Bronchial epithelial cell (primary cell): ENCODE measurements around the gene HDAC4. TPM values are rescaled to one million over a fixed set of nuclear protein-coding genes. Genes with fewer than 3 reads are reported as not detected.

Source experiments
- DNase-seq: peaks from one replicate; pipeline ENCODE4 v3.0.0-alpha.2; 2010; ENCODE audit warnings: low read depth
- FAIRE-seq: peaks from 2 replicates; lab custom pipeline; 2011; peaks lifted over from hg19 to GRCh38; lab: Jason Lieb, UNC
- H3K27me3 ChIP-seq: 2 replicates; pipeline ENCODE4 v1.5.1; 2011; ENCODE audit warnings: low read length; ENCODE audit not compliant: control insufficient read depth, insufficient read depth
- H3K36me3 ChIP-seq: 2 replicates; pipeline ENCODE4 v1.5.1; 2011; ENCODE audit warnings: low read length; ENCODE audit not compliant: control insufficient read depth, insufficient read depth
- H3K4me3 ChIP-seq: 2 replicates; pipeline ENCODE4 v1.5.1; 2011; ENCODE audit warnings: mild to moderate bottlenecking, low read depth, low read length, control low read depth
- total RNA-seq: library from RNA; depleted of rRNA; stranded (reverse); fragments of >200 nt; gene quantifications from 2 replicates; pipeline ENCODE4 v1.2.1, GENCODE V29; 2014
- TF ChIP-seq, protein P1 (sequence below): IDR thresholded peaks from 2 replicates; pipeline ENCODE4 v1.5.1; 2011; ENCODE audit warnings: mild to moderate bottlenecking, moderate library complexity, low read length, control low read depth, inconsistent platforms; ENCODE audit not compliant: insufficient read depth, severe bottlenecking

Gene HDAC4
- total RNA-seq, 1 donor from 2014 or later = 5.3 TPM

DNA sequence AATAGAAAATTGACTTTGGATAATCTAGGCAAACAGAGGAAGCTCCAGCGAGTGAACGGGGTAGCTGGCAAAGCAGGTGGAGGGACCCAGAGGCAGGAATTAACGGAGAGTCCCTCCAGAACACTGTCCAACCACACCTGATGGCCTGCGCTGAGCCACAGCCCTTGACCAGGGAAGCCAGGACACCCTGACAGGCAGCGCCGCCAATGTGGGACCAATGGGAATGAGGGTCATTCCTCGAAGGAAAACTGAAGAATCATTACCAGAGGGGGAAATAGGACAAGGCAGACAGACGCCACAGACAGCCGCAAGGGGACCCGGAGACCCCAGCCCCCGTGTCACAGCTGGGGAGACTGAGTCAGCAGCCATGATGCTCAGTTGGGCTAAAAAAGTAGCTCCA, 40.8 kb downstream of the HDAC4 start:
- DNase-seq (no peak), FAIRE-seq (no peak)
- Histone ChIP-seq H3K4me3 (no peak overlapping the region), H3K36me3 (no peaks in the 10 kb centered on the region), H3K27me3 (no peaks in the 10 kb centered on the region)
- TF ChIP-seq, protein P1, sequence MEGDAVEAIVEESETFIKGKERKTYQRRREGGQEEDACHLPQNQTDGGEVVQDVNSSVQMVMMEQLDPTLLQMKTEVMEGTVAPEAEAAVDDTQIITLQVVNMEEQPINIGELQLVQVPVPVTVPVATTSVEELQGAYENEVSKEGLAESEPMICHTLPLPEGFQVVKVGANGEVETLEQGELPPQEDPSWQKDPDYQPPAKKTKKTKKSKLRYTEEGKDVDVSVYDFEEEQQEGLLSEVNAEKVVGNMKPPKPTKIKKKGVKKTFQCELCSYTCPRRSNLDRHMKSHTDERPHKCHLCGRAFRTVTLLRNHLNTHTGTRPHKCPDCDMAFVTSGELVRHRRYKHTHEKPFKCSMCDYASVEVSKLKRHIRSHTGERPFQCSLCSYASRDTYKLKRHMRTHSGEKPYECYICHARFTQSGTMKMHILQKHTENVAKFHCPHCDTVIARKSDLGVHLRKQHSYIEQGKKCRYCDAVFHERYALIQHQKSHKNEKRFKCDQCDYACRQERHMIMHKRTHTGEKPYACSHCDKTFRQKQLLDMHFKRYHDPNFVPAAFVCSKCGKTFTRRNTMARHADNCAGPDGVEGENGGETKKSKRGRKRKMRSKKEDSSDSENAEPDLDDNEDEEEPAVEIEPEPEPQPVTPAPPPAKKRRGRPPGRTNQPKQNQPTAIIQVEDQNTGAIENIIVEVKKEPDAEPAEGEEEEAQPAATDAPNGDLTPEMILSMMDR = no peak

DNA sequence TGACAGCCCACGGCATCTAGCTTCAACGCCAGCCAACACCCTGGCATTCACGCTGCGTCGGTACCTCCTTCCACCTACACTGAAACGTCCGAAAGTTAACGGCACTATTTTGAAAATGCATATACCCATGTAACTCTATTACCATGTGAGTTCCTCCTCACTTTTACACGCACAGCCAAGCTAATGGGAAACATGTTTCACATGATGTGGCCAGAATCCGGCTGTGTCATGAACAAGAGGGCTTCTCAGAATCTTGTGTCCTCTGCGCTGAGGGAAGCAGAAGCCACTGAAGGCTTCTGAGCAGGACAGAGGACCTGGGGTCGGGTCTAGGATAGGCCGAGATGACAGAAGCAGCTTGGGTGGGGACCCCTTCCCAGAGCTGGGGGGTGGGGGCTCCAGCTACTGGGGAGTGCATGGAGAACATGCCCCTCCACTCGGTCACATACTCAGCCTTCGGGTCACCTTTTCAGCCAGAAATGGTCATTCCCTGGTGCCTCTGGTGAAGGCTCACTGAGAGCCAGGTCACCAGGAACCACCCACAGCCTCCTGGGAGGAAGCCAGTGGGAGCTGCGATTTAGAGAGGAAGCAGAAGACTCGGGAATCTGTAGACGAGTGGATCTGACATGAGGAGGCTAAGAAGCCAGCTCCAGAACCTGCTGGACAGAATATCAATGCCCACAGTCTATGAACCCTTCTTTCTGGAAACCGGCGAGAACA, 41.5 kb downstream of the HDAC4 start:
- FAIRE-seq = no peak
- no peak for DNase-seq
- H3K27me3 ChIP-seq = no peaks in the 10 kb centered on the region
- H3K4me3 ChIP-seq = no peak overlapping the region
- H3K36me3 ChIP-seq = no peaks in the 10 kb centered on the region
- TF ChIP-seq, protein P1 = no peak

DNA sequence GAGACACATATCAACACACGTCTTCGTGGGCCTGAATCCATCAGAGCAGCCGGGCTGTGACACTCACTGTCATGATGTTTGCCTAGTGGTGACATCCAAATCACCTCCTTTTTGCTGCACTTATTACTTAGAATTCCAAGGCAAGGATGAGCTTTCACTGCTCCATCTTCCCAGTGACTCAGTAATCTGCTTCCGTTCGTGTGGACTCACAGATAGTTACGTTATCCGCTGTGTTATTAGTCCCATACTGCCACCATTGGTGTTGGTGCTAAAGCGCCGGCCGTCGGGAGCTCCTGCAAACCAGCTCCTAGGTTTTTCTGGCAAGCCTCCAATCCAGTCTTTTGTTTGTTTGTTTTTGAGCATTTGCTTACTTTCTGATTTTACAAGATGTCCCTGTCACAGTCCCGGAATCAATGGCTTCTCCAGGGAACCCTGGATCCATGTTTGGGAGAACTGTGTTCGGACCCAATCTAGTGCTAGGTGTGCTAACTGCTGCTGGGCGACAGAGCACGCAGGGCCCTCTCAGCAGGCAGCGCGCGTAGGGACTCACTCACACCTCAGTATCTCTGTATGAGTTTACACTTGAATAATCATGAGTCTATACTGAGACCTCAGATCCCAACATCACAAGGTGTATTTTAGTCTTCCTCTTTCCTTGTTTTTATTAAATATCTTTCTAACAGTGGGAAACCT, 42.6 kb downstream of the HDAC4 start:
- Histone ChIP-seq H3K36me3 (no peaks in the 10 kb centered on the region), H3K4me3 (no peak overlapping the region), H3K27me3 (no peaks in the 10 kb centered on the region)
- no peak for DNase-seq
- TF ChIP-seq, protein P1 = no peak
- FAIRE-seq = peak; percentile 36

DNA sequence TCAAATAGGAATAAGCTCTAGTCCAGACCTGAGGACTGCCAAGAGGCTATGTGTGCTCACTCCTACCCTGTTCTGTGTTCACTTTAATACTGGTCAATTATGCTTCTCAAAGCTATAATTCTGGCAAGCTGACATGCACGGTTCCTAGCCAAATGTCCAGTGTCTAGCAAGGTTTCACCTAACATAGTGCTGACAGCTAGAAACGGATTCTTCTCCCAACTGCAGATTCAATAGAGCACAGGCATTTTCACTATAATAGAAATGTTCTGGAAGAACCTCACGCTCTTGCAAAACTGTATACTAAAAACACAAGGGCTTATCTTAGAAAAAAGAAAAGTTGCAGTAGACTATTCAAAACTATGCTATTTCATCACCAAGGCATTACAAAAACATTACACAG, 45.1 kb downstream of the HDAC4 start:
- Histone ChIP-seq H3K36me3 (no peaks in the 10 kb centered on the region), H3K27me3 (no peaks in the 10 kb centered on the region), H3K4me3 (no peak overlapping the region)
- TF ChIP-seq, protein P1 = no peak
- FAIRE-seq (no peak), DNase-seq (no peak)

DNA sequence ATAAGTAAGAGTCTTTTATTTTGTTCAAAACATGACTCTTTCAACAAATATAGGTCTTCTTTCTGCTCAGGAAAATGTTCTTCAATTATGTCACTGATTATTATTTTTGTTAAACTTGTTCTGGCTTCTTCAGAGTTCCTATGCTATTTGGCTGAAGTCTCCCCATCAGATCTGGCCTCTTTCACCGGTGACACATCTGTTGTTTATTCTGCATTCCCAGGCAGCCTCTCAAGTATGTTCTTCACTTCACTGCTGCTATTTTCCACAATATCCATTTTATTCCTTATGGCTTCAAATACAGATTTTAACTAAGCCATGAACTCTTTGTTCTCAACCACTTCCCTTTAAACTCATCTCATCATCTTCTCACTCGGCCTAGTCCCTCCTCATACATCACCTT, 45.7 kb downstream of the HDAC4 start:
- DNase-seq = no peak
- TF ChIP-seq, protein P1 = no peak
- FAIRE-seq = no peak

DNA sequence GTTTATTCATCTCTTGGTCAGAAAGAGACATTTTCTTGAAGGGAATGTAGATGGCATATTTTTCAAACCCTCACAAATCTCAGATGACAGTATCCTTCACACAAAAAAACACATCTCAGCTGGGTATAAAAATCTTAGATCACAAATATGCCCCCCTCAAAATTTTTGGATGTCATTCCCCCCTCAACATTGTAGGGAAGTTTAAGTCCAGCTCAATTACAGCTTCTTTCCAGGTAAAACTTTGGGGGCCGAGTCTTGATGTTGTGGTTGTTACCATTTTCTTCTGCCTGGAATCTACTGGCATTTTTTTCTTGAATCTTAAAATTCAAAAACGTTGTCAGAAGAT, 46.1 kb downstream of the HDAC4 start:
- no peaks in the 10 kb centered on the region for H3K27me3 ChIP-seq
- FAIRE-seq = no peak

More for the DNA sequence above, 45.7 kb downstream of the HDAC4 start:
- Histone ChIP-seq H3K36me3 (no peaks in the 10 kb centered on the region), H3K4me3 (no peak overlapping the region), H3K27me3 (no peaks in the 10 kb centered on the region)

More for the DNA sequence above, 46.1 kb downstream of the HDAC4 start:
- TF ChIP-seq, protein P1 = no peak
- no peaks in the 10 kb centered on the region for H3K36me3 ChIP-seq
- H3K4me3 ChIP-seq = no peak overlapping the region
- no peak for DNase-seq
